ENCODE results near the gene EPC2.
"Not testable (repeated sequence)": the region's sequence is repeated elsewhere in the genome, so short reads cannot be mapped to it uniquely, and the experiment has no call there.

Gene EPC2

DNA sequence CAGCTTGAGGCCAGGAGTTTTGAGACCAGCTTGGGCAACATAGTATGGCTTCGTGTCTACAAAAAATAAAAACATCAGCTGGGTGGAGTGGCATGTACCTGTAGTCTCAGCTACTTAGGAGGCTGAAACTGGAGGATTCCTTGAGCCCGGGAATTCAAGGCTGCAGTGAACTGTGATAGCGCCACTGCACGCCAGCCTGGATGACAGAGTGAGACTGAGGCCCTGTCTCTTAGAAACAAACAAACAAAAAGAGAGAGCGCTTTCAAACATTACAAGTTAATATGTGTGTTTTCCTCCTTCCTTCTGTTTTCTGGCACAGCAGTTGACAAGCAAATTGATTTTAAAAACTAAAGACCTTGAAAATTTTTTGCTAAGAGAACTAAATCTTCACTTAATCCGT lies 9.9 kb downstream of the EPC2 start:
- Histone ChIP-seq H3K4me1 (peaks cover 0 to 86% (median 24%) of the 10 kb centered on the region in 4 donors), H3K27me3 (no peaks in the 10 kb centered on the region), H3K36me3 (no peaks in the 10 kb centered on the region), H3K27ac (no peak overlapping the region), H3K9me3 (no peaks in the 10 kb centered on the region), H3K4me3 (no peak overlapping the region)
- no peak for DNase-seq
- intact Hi-C loops (cut with DNase I; ENCODE audit: low total_unique reads) = no loop called here
- TF ChIP-seq, protein P1, sequence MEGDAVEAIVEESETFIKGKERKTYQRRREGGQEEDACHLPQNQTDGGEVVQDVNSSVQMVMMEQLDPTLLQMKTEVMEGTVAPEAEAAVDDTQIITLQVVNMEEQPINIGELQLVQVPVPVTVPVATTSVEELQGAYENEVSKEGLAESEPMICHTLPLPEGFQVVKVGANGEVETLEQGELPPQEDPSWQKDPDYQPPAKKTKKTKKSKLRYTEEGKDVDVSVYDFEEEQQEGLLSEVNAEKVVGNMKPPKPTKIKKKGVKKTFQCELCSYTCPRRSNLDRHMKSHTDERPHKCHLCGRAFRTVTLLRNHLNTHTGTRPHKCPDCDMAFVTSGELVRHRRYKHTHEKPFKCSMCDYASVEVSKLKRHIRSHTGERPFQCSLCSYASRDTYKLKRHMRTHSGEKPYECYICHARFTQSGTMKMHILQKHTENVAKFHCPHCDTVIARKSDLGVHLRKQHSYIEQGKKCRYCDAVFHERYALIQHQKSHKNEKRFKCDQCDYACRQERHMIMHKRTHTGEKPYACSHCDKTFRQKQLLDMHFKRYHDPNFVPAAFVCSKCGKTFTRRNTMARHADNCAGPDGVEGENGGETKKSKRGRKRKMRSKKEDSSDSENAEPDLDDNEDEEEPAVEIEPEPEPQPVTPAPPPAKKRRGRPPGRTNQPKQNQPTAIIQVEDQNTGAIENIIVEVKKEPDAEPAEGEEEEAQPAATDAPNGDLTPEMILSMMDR (IDR thresholded peaks at IDR 0.05) = no peak

GRCh38 chr2:148656516-148656915 lies 12.0 kb downstream of the EPC2 start:
- TF ChIP-seq, protein P1 (IDR thresholded peaks at IDR 0.05) = no peak
- no peaks in the 10 kb centered on the region for H3K36me3 ChIP-seq
- no peak overlapping the region for H3K27ac ChIP-seq
- no peak overlapping the region for H3K4me3 ChIP-seq
- H3K4me1 ChIP-seq = peaks cover 0 to 79% (median 22%) of the 10 kb centered on the region in 4 donors
- no peaks in the 10 kb centered on the region for H3K27me3 ChIP-seq
- no peaks in the 10 kb centered on the region for H3K9me3 ChIP-seq
- no peak for DNase-seq
- intact Hi-C loops (cut with DNase I; ENCODE audit: low total_unique reads) = no loop called here

DNA sequence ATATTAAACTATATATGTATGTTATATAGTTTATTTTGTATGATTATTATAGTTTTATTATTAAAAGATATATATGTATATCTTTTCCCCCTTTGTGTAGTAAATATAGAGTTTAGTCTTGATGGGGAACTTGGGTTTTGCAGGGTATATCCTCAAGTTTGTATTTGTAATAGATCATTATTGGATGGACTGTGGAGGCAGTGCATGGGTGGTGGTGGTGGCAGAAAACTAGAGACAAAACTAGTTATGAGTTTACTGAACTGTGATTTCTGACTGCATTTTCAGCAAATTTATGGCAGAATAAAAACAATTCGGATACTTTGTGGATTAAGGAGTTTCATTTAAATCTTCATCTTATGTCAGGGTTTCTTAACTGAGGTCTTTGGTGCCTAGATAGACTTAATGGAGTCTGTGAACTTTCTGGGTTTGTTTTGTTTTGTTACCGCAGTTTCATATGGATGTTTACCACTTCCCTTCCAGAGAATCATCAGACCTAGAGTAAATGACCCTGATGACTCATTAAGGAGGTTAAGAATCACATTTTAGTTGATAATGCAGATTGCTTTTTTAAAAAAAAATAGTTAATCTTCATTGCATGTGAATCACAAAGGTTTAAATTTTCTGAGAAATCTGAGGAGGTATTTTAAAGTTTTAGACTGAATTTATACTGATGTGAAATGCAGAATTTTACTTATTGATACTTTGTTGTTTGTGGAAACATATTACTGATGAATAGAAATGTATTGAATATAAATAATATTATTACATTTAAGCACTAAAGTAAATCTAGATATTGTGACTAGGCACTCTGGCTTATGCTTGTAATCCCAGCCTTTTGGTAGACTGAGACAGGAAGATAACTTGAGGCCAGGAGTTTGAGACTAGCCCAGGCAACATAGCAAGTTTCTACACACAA lies 14.5 kb downstream of the EPC2 start:
- no peak overlapping the region for H3K27ac ChIP-seq

DNA sequence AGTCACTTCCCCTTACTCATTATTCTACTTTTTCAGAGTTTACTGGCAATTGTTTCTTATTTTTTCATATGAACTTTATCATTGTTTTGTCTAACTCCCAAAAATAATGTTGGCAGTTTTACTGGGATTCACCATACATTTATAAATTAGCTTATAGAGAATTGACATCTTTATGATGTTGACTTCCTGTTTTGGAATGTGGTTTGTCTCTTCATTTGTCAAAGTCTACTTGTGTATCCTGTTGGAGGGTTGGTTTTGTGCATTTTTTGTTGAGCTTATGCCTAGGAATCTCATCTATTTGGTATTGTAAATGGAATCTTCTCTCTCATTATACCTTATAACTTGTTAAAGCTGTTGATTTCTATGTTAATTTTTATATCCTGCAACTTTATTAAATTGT lies 16.4 kb downstream of the EPC2 start:
- H3K4me1 ChIP-seq = peaks cover 0 to 39% (median 8%) of the 10 kb centered on the region in 4 donors
- intact Hi-C loops (cut with DNase I; ENCODE audit: low total_unique reads) = no loop called here
- H3K27ac ChIP-seq = no peak overlapping the region
- DNase-seq = no peak
- no peaks in the 10 kb centered on the region for H3K9me3 ChIP-seq
- H3K36me3 ChIP-seq = no peaks in the 10 kb centered on the region
- H3K27me3 ChIP-seq = no peaks in the 10 kb centered on the region
- H3K4me3 ChIP-seq = no peak overlapping the region
- TF ChIP-seq, protein P1 (IDR thresholded peaks at IDR 0.05) = no peak

More for the DNA sequence above, 14.5 kb downstream of the EPC2 start:
- TF ChIP-seq, protein P1 (IDR thresholded peaks at IDR 0.05) = no peak
- H3K27me3 ChIP-seq = no peaks in the 10 kb centered on the region
- no peaks in the 10 kb centered on the region for H3K9me3 ChIP-seq
- H3K4me1 ChIP-seq = peaks cover 0 to 56% (median 8%) of the 10 kb centered on the region in 4 donors
- H3K4me3 ChIP-seq = no peak overlapping the region
- DNase-seq = no peak
- intact Hi-C loops (cut with DNase I; ENCODE audit: low total_unique reads) = no loop called here
- H3K36me3 ChIP-seq = no peaks in the 10 kb centered on the region

DNA sequence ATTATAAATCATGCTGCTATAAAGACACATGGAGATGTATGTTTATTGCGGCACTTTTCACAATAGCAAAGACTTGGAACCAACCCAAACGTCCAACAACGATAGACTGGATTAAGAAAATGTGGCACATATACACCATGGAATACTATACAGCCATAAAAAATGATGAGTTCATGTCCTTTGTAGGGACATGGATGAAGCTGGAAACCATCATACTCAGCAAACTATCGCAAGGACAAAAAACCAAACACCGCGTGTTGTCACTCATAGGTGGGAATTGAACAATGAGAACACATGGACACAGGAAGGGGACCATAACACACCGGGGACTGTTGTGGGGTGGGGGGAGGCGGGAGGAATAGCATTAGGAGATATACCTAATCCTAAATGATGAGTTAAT lies 17.8 kb downstream of the EPC2 start:
- peaks cover 0 to 41% (median 12%) of the 10 kb centered on the region in 4 donors for H3K4me1 ChIP-seq
- H3K4me3 ChIP-seq; DNase-seq; intact Hi-C loops (cut with DNase I; ENCODE audit: low total_unique reads); H3K27ac ChIP-seq; H3K9me3 ChIP-seq; H3K36me3 ChIP-seq; H3K27me3 ChIP-seq: not testable (repeated sequence)

- H3K27me3 ChIP-seq = no peaks in the 10 kb centered on the region
- H3K4me1 ChIP-seq = peaks cover 0 to 46% (median 12%) of the 10 kb centered on the region in 4 donors
- no peak overlapping the region for H3K4me3 ChIP-seq
- DNase-seq = no peak
- H3K36me3 ChIP-seq = no peaks in the 10 kb centered on the region
- no peaks in the 10 kb centered on the region for H3K9me3 ChIP-seq
- TF ChIP-seq, protein P1 (IDR thresholded peaks at IDR 0.05) = no peak
- no peak overlapping the region for H3K27ac ChIP-seq
- intact Hi-C loops (cut with DNase I; ENCODE audit: low total_unique reads) = no loop called here
These were observed 19.7 kb downstream of the EPC2 start for GRCh38 chr2:148664229-148664628.

All from tibial artery (tissue), 4 donors.